Osteoblast (primary cell): ENCODE measurements around the gene UCP2. TPM values are rescaled to one million over a fixed set of nuclear protein-coding genes. Genes with fewer than 3 reads are reported as not detected.
A peak's percentile ranks its signal among the peaks of the same experiment; 100 is the strongest.

Experiments used
- DNase-seq: peaks from one replicate; pipeline ENCODE4 v3.0.0; 2011; ENCODE audit warnings: low spot score, mixed read lengths; ENCODE audit not compliant: insufficient read length; ENCODE audit errors: missing footprints
- H2AFZ ChIP-seq: 2 replicates; pipeline ENCODE4 v1.6.0; 2011; ENCODE audit warnings: mild to moderate bottlenecking, low read length
- H3K27ac ChIP-seq: 2 replicates; pipeline ENCODE4 v1.5.1; 2011; ENCODE audit warnings: mild to moderate bottlenecking, low read depth, low read length, moderate library complexity
- H3K27me3 ChIP-seq: 2 replicates; pipeline ENCODE4 v1.6.0; 2012; ENCODE audit warnings: mild to moderate bottlenecking, control low read depth, inconsistent platforms, low read length, moderate library complexity; ENCODE audit not compliant: insufficient read depth
- H3K36me3 ChIP-seq: 2 replicates; pipeline ENCODE4 v1.5.1; 2011; ENCODE audit warnings: mild to moderate bottlenecking, low read length, control low read depth, moderate library complexity; ENCODE audit not compliant: insufficient read depth
- H3K4me1 ChIP-seq: 2 replicates; pipeline ENCODE4 v1.5.1; 2011; ENCODE audit warnings: mild to moderate bottlenecking, low read length, control low read depth, moderate library complexity; ENCODE audit not compliant: insufficient read depth
- H3K4me2 ChIP-seq: 2 replicates; pipeline ENCODE4 v1.6.0; 2011; ENCODE audit warnings: mild to moderate bottlenecking, low read length; ENCODE audit not compliant: insufficient read depth
- H3K4me3 ChIP-seq: fragments of 200-600 bp; sonication (generic); 3 replicates; pipeline ENCODE4 v1.5.1; 2012; ENCODE audit warnings: mild to moderate bottlenecking, low read length, inconsistent platforms; ENCODE audit not compliant: insufficient read depth
- H3K79me2 ChIP-seq: 2 replicates; pipeline ENCODE4 v1.6.0; 2012; ENCODE audit warnings: mild to moderate bottlenecking, low read length, control low read depth, inconsistent platforms; ENCODE audit not compliant: insufficient read depth
- H3K9me3 ChIP-seq: 2 replicates; pipeline ENCODE4 v1.5.1; 2011; ENCODE audit warnings: low read depth, low read length, control low read depth
- H4K20me1 ChIP-seq: 2 replicates; pipeline ENCODE4 v1.6.0; 2012; ENCODE audit warnings: mild to moderate bottlenecking, low read length, control low read depth; ENCODE audit not compliant: insufficient read depth
- CTCF ChIP-seq: IDR thresholded peaks from 2 replicates; pipeline ENCODE4 v1.5.1; 2011; ENCODE audit warnings: mild to moderate bottlenecking, low read depth, low read length, moderate library complexity; ENCODE audit errors: extremely low read depth
- total RNA-seq: library from RNA; depleted of rRNA; stranded (reverse); fragments of >200 nt; gene quantifications from 2 replicates; pipeline ENCODE4 v1.2.3, GENCODE V29; 2012

UCP2 gene
- total RNA-seq, 1 donor = under 0.01 TPM

GRCh38 chr11:73982990-73983740 lies 522 bp upstream of the UCP2 start:
- peak overlapping the region; percentile 11 for H3K27ac ChIP-seq
- no peak for TF ChIP-seq CTCF
- no peaks in the 10 kb centered on the region for H3K79me2 ChIP-seq
- no peaks in the 10 kb centered on the region for H3K4me1 ChIP-seq
- DNase-seq = peak; percentile 100
- peak overlapping the region; percentile 86 for H3K4me2 ChIP-seq
- no peaks in the 10 kb centered on the region for H3K9me3 ChIP-seq
- H4K20me1 ChIP-seq = no peaks in the 10 kb centered on the region
- no peaks in the 10 kb centered on the region for H3K36me3 ChIP-seq
- peak overlapping the region; percentile 91 for H2AFZ ChIP-seq
- H3K27me3 ChIP-seq = no peaks in the 10 kb centered on the region
- H3K4me3 ChIP-seq = peak overlapping the region; percentile 74

GRCh38 chr11:73981051-73981805 lies 1.4 kb downstream of the UCP2 start:
- Histone ChIP-seq H4K20me1 (no peaks in the 10 kb centered on the region), H3K27me3 (no peaks in the 10 kb centered on the region), H3K4me1 (no peaks in the 10 kb centered on the region), H3K27ac (no peak overlapping the region), H3K4me3 (no peak overlapping the region), H3K79me2 (no peaks in the 10 kb centered on the region), H3K9me3 (no peaks in the 10 kb centered on the region), H3K36me3 (no peaks in the 10 kb centered on the region), H3K4me2 (no peak overlapping the region), H2AFZ (no peak overlapping the region)
- no peak for TF ChIP-seq CTCF
- no peak for DNase-seq

GRCh38 chr11:73980001-73980961 lies 2.4 kb downstream of the UCP2 start:
- no peak overlapping the region for H3K4me3 ChIP-seq
- DNase-seq = peak; percentile 88
- H3K9me3 ChIP-seq = no peaks in the 10 kb centered on the region
- H3K79me2 ChIP-seq = no peaks in the 10 kb centered on the region
- H3K27ac ChIP-seq = no peak overlapping the region
- no peak for TF ChIP-seq CTCF
- no peaks in the 10 kb centered on the region for H3K27me3 ChIP-seq
- H4K20me1 ChIP-seq = no peaks in the 10 kb centered on the region
- no peak overlapping the region for H3K4me2 ChIP-seq
- H2AFZ ChIP-seq = no peak overlapping the region
- H3K4me1 ChIP-seq = no peaks in the 10 kb centered on the region
- H3K36me3 ChIP-seq = no peaks in the 10 kb centered on the region
